Measurements from ENCODE around the gene OR2L13.
"Not testable (repeated sequence)": the region's sequence is repeated elsewhere in the genome, so short reads cannot be mapped to it uniquely, and the experiment has no call there.

The OR2L13 gene

GRCh38 chr1:248094884-248095283, at the start of gene OR2L13:
Gene OR2L13, plus strand, starts transcription at chr1:248095184. Its CDS starts 4,192 bp downstream, at chr1:248099376.
- no peak for DNase-seq (ENCODE audit: low read depth)

DNA sequence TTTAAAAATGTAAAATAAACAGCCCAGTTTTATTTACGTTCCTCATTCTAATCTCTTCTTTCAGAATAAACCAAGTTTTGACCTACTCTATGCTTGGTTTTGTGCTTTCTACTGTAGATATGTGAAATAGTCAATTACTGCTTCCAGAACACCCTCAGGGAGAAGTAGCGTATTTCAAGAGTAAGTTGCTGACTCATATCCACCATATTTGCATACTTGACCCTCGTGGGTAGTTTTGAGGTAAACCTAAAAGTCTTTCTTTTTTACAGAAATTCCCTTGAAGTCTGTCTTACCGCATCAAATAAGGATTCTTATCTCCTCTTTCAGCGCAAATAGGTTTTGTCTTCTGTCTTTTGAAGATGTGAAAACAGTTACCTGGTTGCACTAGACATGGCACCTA, 49.8 kb upstream of the OR2L13 start:
- DNase-seq (ENCODE audit: low read depth): no peak

GRCh38 chr1:248046536-248046935, 48.4 kb upstream of the OR2L13 start, which contains the start of gene OR2L3:
Gene OR2L3, plus strand, starts transcription at chr1:248046836. Its CDS starts 13,846 bp downstream, at chr1:248060682.
- no peak for DNase-seq (ENCODE audit: low read depth)

DNA sequence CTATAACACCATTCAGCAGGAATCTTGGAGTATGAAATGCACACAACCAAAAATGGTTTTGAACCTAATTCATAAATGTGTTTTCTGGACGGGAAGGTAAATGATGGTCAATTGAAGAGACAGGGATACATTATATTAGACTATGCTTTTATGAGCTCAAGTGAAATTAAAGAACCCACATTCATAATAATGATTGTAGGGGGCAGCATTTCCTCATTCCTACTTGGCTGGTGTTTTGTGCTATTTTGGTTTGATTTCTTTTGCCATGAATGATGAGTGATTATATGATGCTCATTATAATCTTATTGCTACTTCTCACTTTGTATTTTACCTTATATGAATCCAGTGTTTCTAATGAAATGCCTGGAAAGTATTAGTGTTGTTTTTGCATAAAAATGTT, 48.0 kb upstream of the OR2L13 start:
- DNase-seq (ENCODE audit: low read depth): no peak

DNA sequence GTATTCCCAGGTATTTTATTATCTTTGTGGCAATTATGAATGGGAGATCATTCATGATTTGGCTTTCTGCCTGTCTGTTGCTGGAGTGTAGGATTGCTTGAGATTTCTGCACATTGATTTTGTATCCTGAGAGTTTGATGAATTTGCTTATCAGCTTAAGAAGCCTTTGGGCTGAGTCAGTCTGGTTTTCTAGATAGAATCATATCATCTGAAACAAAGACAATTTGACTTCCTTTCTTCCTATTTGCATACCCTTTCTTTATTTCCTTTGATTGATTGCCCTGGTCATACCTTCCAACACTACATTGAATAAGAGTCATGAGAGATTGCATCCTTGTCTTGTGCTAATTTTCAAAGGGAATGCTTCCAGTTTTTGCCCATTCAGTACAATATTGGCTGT, 40.3 kb upstream of the OR2L13 start:
- no peak for DNase-seq (ENCODE audit: low read depth)

GRCh38 chr1:248055261-248055660, 39.7 kb upstream of the OR2L13 start:
- DNase-seq (ENCODE audit: low read depth): no peak

GRCh38 chr1:248065071-248065470, 29.9 kb upstream of the OR2L13 start:
- no peak for DNase-seq (ENCODE audit: low read depth)

DNA sequence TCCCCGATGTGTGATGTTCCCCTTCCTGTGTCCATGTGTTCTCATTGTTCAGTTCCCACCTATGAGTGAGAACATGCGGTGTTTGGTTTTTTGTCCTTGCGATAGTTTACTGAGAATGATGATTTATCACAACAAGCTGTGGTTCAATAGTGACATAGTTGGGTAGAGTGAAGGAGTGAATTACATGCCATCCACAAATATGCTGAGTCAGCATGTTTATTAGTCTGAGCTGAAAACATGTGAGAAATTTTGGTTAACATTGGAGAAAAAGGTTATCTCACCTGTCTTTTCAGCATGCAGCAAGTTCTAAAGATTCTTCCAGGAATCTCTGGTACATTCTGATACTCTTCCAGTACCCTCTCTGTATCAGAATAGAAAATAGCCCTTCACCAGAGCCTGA, 29.4 kb upstream of the OR2L13 start:
- no peak for DNase-seq (ENCODE audit: low read depth)

- DNase-seq (ENCODE audit: low read depth): not testable (repeated sequence)
These were observed 11.1 kb upstream of the OR2L13 start for GRCh38 chr1:248083864-248084263.

- DNase-seq (ENCODE audit: low read depth): no peak
These were observed 3.5 kb downstream of the OR2L13 start for GRCh38 chr1:248098529-248098928.

DNA sequence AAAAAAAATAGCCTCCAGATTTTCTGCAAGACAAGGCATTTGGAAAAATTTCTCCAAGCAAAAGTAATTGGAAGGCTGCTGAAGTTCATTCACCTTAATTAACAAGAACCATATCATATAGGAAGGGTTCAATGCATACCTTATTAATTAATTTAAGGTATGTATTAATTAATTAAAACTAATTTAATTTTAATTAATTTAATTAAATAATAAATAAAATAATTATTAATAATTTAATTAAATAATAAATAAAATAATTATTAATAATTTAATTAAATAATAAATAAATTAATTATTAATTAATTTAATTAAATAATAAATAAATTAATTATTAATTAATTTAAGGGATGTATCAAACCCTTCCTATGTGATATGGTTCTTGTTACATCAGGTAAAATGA, 7.9 kb downstream of the OR2L13 start:
- DNase-seq (ENCODE audit: low read depth): no peak

GRCh38 chr1:248111157-248111556, 16.2 kb downstream of the OR2L13 start:
- DNase-seq (ENCODE audit: low read depth): no peak

GRCh38 chr1:248114890-248115289, 19.9 kb downstream of the OR2L13 start:
- no peak for DNase-seq (ENCODE audit: low read depth)

GRCh38 chr1:248127653-248128052, 32.7 kb downstream of the OR2L13 start:
- no peak for DNase-seq (ENCODE audit: low read depth)

- no peak for DNase-seq (ENCODE audit: low read depth)
These were observed 41.8 kb downstream of the OR2L13 start for GRCh38 chr1:248136811-248137210.

- no peak for DNase-seq (ENCODE audit: low read depth)
These were observed 45.9 kb downstream of the OR2L13 start for GRCh38 chr1:248140846-248141245.

- no peak for DNase-seq (ENCODE audit: low read depth)
These were observed 48.3 kb downstream of the OR2L13 start for GRCh38 chr1:248143311-248143710.

DNA sequence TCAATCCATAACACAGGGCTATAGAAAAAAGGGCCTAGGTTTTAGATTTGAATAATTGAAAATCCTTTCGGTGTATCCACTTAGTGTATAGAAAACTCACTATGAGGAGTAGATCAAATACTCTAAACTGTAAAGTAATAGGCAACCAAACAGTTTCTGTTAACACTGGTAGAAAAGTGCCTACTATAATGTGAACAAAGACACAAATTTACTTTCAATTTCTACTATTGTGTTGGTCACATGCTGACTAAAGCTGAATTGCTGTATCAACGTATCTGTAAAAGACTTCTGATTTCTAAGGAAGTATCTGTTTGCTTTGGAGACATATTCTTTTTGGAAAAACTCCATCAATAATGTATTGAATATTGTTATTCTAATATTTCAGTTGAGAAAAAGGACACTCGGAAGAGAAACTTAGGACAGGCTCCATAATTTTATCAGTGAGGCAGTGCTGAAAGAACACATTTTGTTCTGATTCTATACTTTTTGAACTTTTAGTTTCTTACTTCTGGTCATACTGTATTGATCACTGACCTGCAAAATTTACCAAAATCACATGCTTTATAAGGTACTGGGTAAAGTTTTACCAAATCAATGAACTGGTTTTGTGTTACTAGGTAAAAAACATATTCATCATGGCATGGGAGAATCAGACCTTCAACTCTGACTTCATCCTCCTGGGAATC, 49.7 kb downstream of the OR2L13 start, which contains the start of gene OR2M5:
Gene OR2M5 (plus strand): TSS at position 636 of the 686 bp plus-strand sequence. CDS start 0 bp downstream, at position 636.
- no peak for DNase-seq (ENCODE audit: low read depth)
